Measurements from ENCODE around the gene TRAFD1.

GRCh38 chr12:112124918-112125249 lies 476 bp upstream of the TRAFD1 start:
- TF ChIP-seq, protein P1, sequence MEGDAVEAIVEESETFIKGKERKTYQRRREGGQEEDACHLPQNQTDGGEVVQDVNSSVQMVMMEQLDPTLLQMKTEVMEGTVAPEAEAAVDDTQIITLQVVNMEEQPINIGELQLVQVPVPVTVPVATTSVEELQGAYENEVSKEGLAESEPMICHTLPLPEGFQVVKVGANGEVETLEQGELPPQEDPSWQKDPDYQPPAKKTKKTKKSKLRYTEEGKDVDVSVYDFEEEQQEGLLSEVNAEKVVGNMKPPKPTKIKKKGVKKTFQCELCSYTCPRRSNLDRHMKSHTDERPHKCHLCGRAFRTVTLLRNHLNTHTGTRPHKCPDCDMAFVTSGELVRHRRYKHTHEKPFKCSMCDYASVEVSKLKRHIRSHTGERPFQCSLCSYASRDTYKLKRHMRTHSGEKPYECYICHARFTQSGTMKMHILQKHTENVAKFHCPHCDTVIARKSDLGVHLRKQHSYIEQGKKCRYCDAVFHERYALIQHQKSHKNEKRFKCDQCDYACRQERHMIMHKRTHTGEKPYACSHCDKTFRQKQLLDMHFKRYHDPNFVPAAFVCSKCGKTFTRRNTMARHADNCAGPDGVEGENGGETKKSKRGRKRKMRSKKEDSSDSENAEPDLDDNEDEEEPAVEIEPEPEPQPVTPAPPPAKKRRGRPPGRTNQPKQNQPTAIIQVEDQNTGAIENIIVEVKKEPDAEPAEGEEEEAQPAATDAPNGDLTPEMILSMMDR (IDR thresholded peaks at IDR 0.05; ENCODE audit: low read depth, low read length) = no peak
- TF ChIP-seq EZH2phosphoT487 (IDR thresholded peaks at IDR 0.05; ENCODE audit: low read depth) = no peak
